ENCODE data around the gene PDPR.
"Not testable (repeated sequence)": the region's sequence is repeated elsewhere in the genome, so short reads cannot be mapped to it uniquely, and the experiment has no call there.

GRCh38 chr16:70148453-70148852, 34.3 kb downstream of the PDPR start:
- not testable (repeated sequence) for TF ChIP-seq CTCF (conservative IDR thresholded peaks at IDR 0.05; ENCODE audit: low read length); EZH2phosphoT487 (IDR thresholded peaks at IDR 0.05; ENCODE audit: borderline replicate concordance, low read depth, low read length)
